Thoracic aorta (tissue), 2 donors: ENCODE data around the gene SLC25A36. TPM values are rescaled to one million over a fixed set of nuclear protein-coding genes. Genes with fewer than 3 reads are reported as not detected.
A peak's percentile ranks its signal among the peaks of the same experiment; 100 is the strongest.
"Not testable (repeated sequence)": the region's sequence is repeated elsewhere in the genome, so short reads cannot be mapped to it uniquely, and the experiment has no call there.

ENCODE experiments used
- ATAC-seq: fragments of 150-250 bp; one replicate; pipeline ENCODE4 v1.8.0; 2017; ENCODE audit warnings: low read depth; ENCODE audit not compliant: insufficient number of reproducible peaks, low FRiP score
- DNase-seq: peaks from one replicate; pipeline ENCODE4 v3.0.0-alpha.2; 2020; ENCODE audit warnings: low spot score
- H3K27ac ChIP-seq, 2 donors: fragments of 200-600 bp; sonication (generic); 1 replicate in 1 of 2; 2 replicates in 1 of 2; pipeline ENCODE4 v1.5.1; 2016; ENCODE audit warnings: mild to moderate bottlenecking in 2 of 2, moderate library complexity in 2 of 2
- H3K27me3 ChIP-seq: fragments of 200-600 bp; sonication (generic); replicated peaks from 2 replicates; pipeline ENCODE4 v1.6.0; 2016; ENCODE audit warnings: mild to moderate bottlenecking; ENCODE audit not compliant: insufficient read depth
- H3K36me3 ChIP-seq: fragments of 200-600 bp; sonication (generic); one replicate; pipeline ENCODE4 v1.5.1; 2016
- H3K4me1 ChIP-seq, 2 donors: fragments of 200-600 bp; sonication (generic); 1 replicate in 1 of 2; 2 replicates in 1 of 2; pipeline versions ENCODE4 v1.5.1 to v1.6.0; 2016; ENCODE audit warnings: low read depth in 2 of 2, mild to moderate bottlenecking in 1 of 2; ENCODE audit not compliant: control insufficient read depth in 1 of 2
- H3K4me3 ChIP-seq: fragments of 200-600 bp; sonication (generic); 2 replicates; pipeline ENCODE4 v1.5.1; 2016; ENCODE audit warnings: mild to moderate bottlenecking
- H3K9me3 ChIP-seq: fragments of 200-600 bp; sonication (generic); 2 replicates; pipeline ENCODE4 v1.5.1; 2016
- CTCF ChIP-seq: fragments of 200-600 bp; sonication (generic); IDR thresholded peaks from one replicate; pipeline ENCODE4 v1.5.1; 2019; ENCODE audit warnings: antibody characterized with exemption
- total RNA-seq, 2 donors: library from RNA; depleted of rRNA; stranded (reverse); fragments of >200 nt; gene quantifications; one replicate each; pipeline versions ENCODE4 v1.1.0 to v1.2.3, GENCODE V29; 2016

SLC25A36 gene
- total RNA-seq, 2 donors from 2014 or later = 56.7 to 149 TPM

GRCh38 chr3:141011232-141011996 is 69.8 kb downstream of the SLC25A36 start:
- DNase-seq (peak; percentile 15), ATAC-seq (peak; percentile 19)
- H3K27me3 ChIP-seq = no peaks in the 10 kb centered on the region
- no peaks in the 10 kb centered on the region for H3K9me3 ChIP-seq
- no peaks in the 10 kb centered on the region for H3K36me3 ChIP-seq
- no peaks in the 10 kb centered on the region for H3K4me1 ChIP-seq
- H3K27ac ChIP-seq = no peak overlapping the region
- peak; percentile 78 for TF ChIP-seq CTCF
- H3K4me3 ChIP-seq = no peak overlapping the region

- no peak for DNase-seq
- Histone ChIP-seq H3K27ac (no peak overlapping the region), H3K27me3 (no peaks in the 10 kb centered on the region), H3K36me3 (no peaks in the 10 kb centered on the region), H3K4me3 (no peak overlapping the region), H3K4me1 (no peaks in the 10 kb centered on the region), H3K9me3 (no peaks in the 10 kb centered on the region)
- no peak for ATAC-seq
- no peak for TF ChIP-seq CTCF
Observed at GRCh38 chr3:141011997-141012262, 70.3 kb downstream of the SLC25A36 start.

GRCh38 chr3:141012571-141012970 is 70.9 kb downstream of the SLC25A36 start:
- TF ChIP-seq CTCF = no peak
- Histone ChIP-seq H3K36me3 (no peaks in the 10 kb centered on the region), H3K4me3 (no peak overlapping the region), H3K4me1 (no peaks in the 10 kb centered on the region), H3K9me3 (no peaks in the 10 kb centered on the region), H3K27ac (no peak overlapping the region), H3K27me3 (no peaks in the 10 kb centered on the region)
- DNase-seq (no peak), ATAC-seq (no peak)

- H3K36me3 ChIP-seq = no peaks in the 10 kb centered on the region
- no peaks in the 10 kb centered on the region for H3K9me3 ChIP-seq
- DNase-seq (no peak), ATAC-seq (no peak)
- H3K4me1 ChIP-seq = no peaks in the 10 kb centered on the region
- no peak overlapping the region for H3K4me3 ChIP-seq
- no peak for TF ChIP-seq CTCF
- no peak overlapping the region for H3K27ac ChIP-seq
- no peaks in the 10 kb centered on the region for H3K27me3 ChIP-seq
Observed at GRCh38 chr3:141015481-141015880, 73.8 kb downstream of the SLC25A36 start.

GRCh38 chr3:141017366-141018322 is 76.0 kb downstream of the SLC25A36 start:
- H3K4me3 ChIP-seq, DNase-seq, H3K36me3 ChIP-seq, H3K27me3 ChIP-seq, H3K9me3 ChIP-seq, ATAC-seq, H3K27ac ChIP-seq, H3K4me1 ChIP-seq: not testable (repeated sequence)
